HG02970 (cell line): ENCODE data around the gene NUBP1.
"Not testable (repeated sequence)": the region's sequence is repeated elsewhere in the genome, so short reads cannot be mapped to it uniquely, and the experiment has no call there.

Experiments
- ATAC-seq: cut with Tn5 transposase; IDR thresholded peaks from one replicate; pipeline ENCODE4 v1.9.1; 2021; ENCODE audit warnings: mild to moderate bottlenecking, moderate library complexity, moderate number of reproducible peaks; ENCODE audit not compliant: unreplicated experiment, low FRiP score

Gene NUBP1

GRCh38 chr16:10743610-10744369, at the start of gene NUBP1:
Gene NUBP1 (plus strand): TSS chr16:10743842. CDS start chr16:10743864, 22 bp downstream.
- ATAC-seq = peak; percentile 84

GRCh38 chr16:10693889-10694288, 49.8 kb upstream of the NUBP1 start:
- ATAC-seq = no peak

GRCh38 chr16:10694306-10694705, 49.3 kb upstream of the NUBP1 start:
- ATAC-seq = no peak

- no peak for ATAC-seq
Measured at GRCh38 chr16:10694830-10695229, 48.8 kb upstream of the NUBP1 start, which contains the start of gene TEKT5. Gene TEKT5 (minus strand): TSS chr16:10694930. CDS start chr16:10694873, 57 bp downstream.

GRCh38 chr16:10699756-10700155, 43.9 kb upstream of the NUBP1 start:
- no peak for ATAC-seq

- ATAC-seq = no peak
Measured at GRCh38 chr16:10708969-10709368, 34.7 kb upstream of the NUBP1 start.

- ATAC-seq = no peak
Measured at GRCh38 chr16:10728003-10728887, 15.4 kb upstream of the NUBP1 start.

- ATAC-seq = no peak
Measured at GRCh38 chr16:10729104-10730048, 14.3 kb upstream of the NUBP1 start.

GRCh38 chr16:10731790-10732189, 11.9 kb upstream of the NUBP1 start:
- ATAC-seq = no peak

GRCh38 chr16:10737068-10737625, 6.5 kb upstream of the NUBP1 start:
- ATAC-seq = no peak

- ATAC-seq = peak; percentile 60
Measured at GRCh38 chr16:10738231-10739077, 5.2 kb upstream of the NUBP1 start.

GRCh38 chr16:10740000-10740844, 3.4 kb upstream of the NUBP1 start:
- ATAC-seq = no peak

GRCh38 chr16:10740845-10741208, 2.8 kb upstream of the NUBP1 start:
- ATAC-seq = no peak

GRCh38 chr16:10741249-10741648, 2.4 kb upstream of the NUBP1 start:
- ATAC-seq = not testable (repeated sequence)

- ATAC-seq = no peak
Measured at GRCh38 chr16:10741844-10742243, 1.8 kb upstream of the NUBP1 start.

GRCh38 chr16:10743227-10743609, 424 bp upstream of the NUBP1 start:
- no peak for ATAC-seq

GRCh38 chr16:10744370-10745030, 858 bp downstream of the NUBP1 start:
- ATAC-seq = no peak

- ATAC-seq = no peak
Measured at GRCh38 chr16:10745841-10746240, 2.2 kb downstream of the NUBP1 start.
